Gastrocnemius medialis (tissue), 4 donors: ENCODE measurements around the gene SPCS3. TPM values are rescaled to one million over a fixed set of nuclear protein-coding genes. Genes with fewer than 3 reads are reported as not detected.
"Not testable (repeated sequence)": the region's sequence is repeated elsewhere in the genome, so short reads cannot be mapped to it uniquely, and the experiment has no call there.

Experiments used
- ATAC-seq, 2 donors: fragments of 150-250 bp; one replicate each; pipeline ENCODE4 v1.9.1; 2016
- DNase-seq, 2 donors: peaks; one replicate each; pipeline ENCODE4 v3.0.0-alpha.2; 2019
- H3K27ac ChIP-seq, 4 donors: fragments of 200-600 bp; sonication (generic); 1 replicate in 1 of 4; 2 replicates in 3 of 4; pipeline ENCODE4 v1.5.1; 2016 to 2018; ENCODE audit warnings: mild to moderate bottlenecking in 2 of 4, moderate library complexity in 1 of 4
- H3K27me3 ChIP-seq, 3 donors: fragments of 200-600 bp; sonication (generic) in 2 of 3; 1 replicate in 1 of 3; 2 replicates in 2 of 3; pipeline versions ENCODE4 v1.5.1 to v1.6.0; 2016 to 2019; ENCODE audit warnings: mild to moderate bottlenecking in 1 of 3, moderate library complexity in 1 of 3
- H3K36me3 ChIP-seq, 2 donors: fragments of 200-600 bp; sonication (generic) in 1 of 2; one replicate each; pipeline ENCODE4 v1.5.1; 2017 to 2018
- H3K4me1 ChIP-seq, 2 donors: fragments of 200-600 bp; sonication (generic) in 1 of 2; one replicate each; pipeline ENCODE4 v1.5.1; 2016 to 2017; ENCODE audit warnings: mild to moderate bottlenecking in 2 of 2
- H3K4me3 ChIP-seq, 4 donors: fragments of 200-600 bp; sonication (generic) in 3 of 4; 1 replicate in 1 of 4; 2 replicates in 3 of 4; pipeline ENCODE4 v1.5.1; 2016 to 2019; ENCODE audit warnings: mild to moderate bottlenecking in 2 of 4
- H3K9me3 ChIP-seq, 3 donors: fragments of 200-600 bp; sonication (generic) in 2 of 3; 1 replicate in 1 of 3; 2 replicates in 2 of 3; pipeline ENCODE4 v1.5.1; 2016 to 2019
- CTCF ChIP-seq, 5 experiments: fragments of 450-650 bp in 3 of 5; fragments of 200-600 bp in 2 of 5; sonication (generic) in 2 of 5; IDR thresholded peaks in 4 of 5; conservative IDR thresholded peaks in 1 of 5; 1 replicate in 4 of 5; 2 replicates in 1 of 5; pipeline ENCODE4 v1.5.1; 2016 to 2019; ENCODE audit warnings: antibody characterized with exemption in 5 of 5, mild to moderate bottlenecking in 3 of 5, moderate library complexity in 3 of 5
- POLR2A ChIP-seq, 2 donors: fragments of 450-650 bp; IDR thresholded peaks; one replicate each; pipeline ENCODE4 v1.6.1; 2017; ENCODE audit warnings: antibody characterized with exemption in 2 of 2, mild to moderate bottlenecking in 2 of 2, moderate library complexity in 2 of 2
- in situ Hi-C, 4 donors: fragments of 200-750 bp; cut with MboI; loops; one replicate each; pipeline versions ENCODE4 v1.15.0 to v1.8.0; 2017; ENCODE audit warnings: low sequenced_read_pairs in 4 of 4
- intact Hi-C: fragments of 100-400 bp; cut with DNase I; formaldehyde crosslinking; loops from one replicate; pipeline ENCODE4 v1.15.1; 2023; ENCODE audit warnings: low total_unique reads
- total RNA-seq, 4 donors: library from RNA; depleted of rRNA; stranded (reverse); fragments of >200 nt; gene quantifications; one replicate each; pipeline versions ENCODE4 v1.1.0 to v1.2.3, GENCODE V29; 2016

SPCS3 gene
- total RNA-seq, 4 donors from 2014 or later, result 25.7 to 37.7 (median 34.7) TPM

GRCh38 chr4:176343286-176343685 lies 23.5 kb downstream of the SPCS3 start:
- Histone ChIP-seq H3K36me3 (no peaks in the 10 kb centered on the region), H3K27ac (no peak overlapping the region), H3K27me3 (no peaks in the 10 kb centered on the region), H3K9me3 (no peaks in the 10 kb centered on the region), H3K4me1 (peaks cover 0 to 4% of the 10 kb centered on the region in 2 donors), H3K4me3 (no peak overlapping the region)
- in situ Hi-C loops (loop anchor here in 3 of 4 donors (25.0 kb wide), 3 partner anchors 206 to 406 kb away; no protein-coding TSS in a partner anchor), intact Hi-C loops (loop anchor here (5.0 to 10.0 kb wide), 2 partner anchors 311 to 388 kb away; no protein-coding TSS in a partner anchor)
- TF ChIP-seq POLR2A (IDR thresholded peaks at IDR 0.05) (no peak), CTCF (IDR thresholded peaks at IDR 0.05 in 4 of 5, conservative IDR thresholded peaks at IDR 0.05 in 1 of 5) (no peak)
- DNase-seq, result no peak
- ATAC-seq, result no peak

GRCh38 chr4:176345346-176345745 lies 25.6 kb downstream of the SPCS3 start:
- in situ Hi-C loops (loop anchor here in 3 of 4 donors (25.0 kb wide), 3 partner anchors 208 to 408 kb away; no protein-coding TSS in a partner anchor), intact Hi-C loops (loop anchor here (10.0 kb wide), 1 partner anchor 391 kb away; no protein-coding TSS in a partner anchor)
- not testable (repeated sequence) for H3K4me1 ChIP-seq, H3K27me3 ChIP-seq, DNase-seq, ATAC-seq, H3K27ac ChIP-seq, H3K36me3 ChIP-seq, H3K9me3 ChIP-seq
- H3K4me3 ChIP-seq, result peak overlapping the region in 1 of 4 donors; percentile 19

- H3K36me3 ChIP-seq, H3K27ac ChIP-seq, H3K4me3 ChIP-seq, H3K27me3 ChIP-seq, H3K9me3 ChIP-seq, ATAC-seq, H3K4me1 ChIP-seq, DNase-seq: not testable (repeated sequence)
- intact Hi-C loops, result loop anchor here (10.0 kb wide), 1 partner anchor 392 kb away; no protein-coding TSS in a partner anchor
- in situ Hi-C loops, result loop anchor here in 3 of 4 donors (25.0 kb wide), 3 partner anchors 210 to 410 kb away; no protein-coding TSS in a partner anchor
Observed at GRCh38 chr4:176346836-176347235, 27.1 kb downstream of the SPCS3 start.

- no peak overlapping the region for H3K4me3 ChIP-seq
- TF ChIP-seq CTCF (IDR thresholded peaks at IDR 0.05 in 4 of 5, conservative IDR thresholded peaks at IDR 0.05 in 1 of 5) (no peak), POLR2A (IDR thresholded peaks at IDR 0.05) (no peak)
- ATAC-seq (no peak), DNase-seq (no peak)
- H3K27ac ChIP-seq, result no peak overlapping the region
- in situ Hi-C loops, result no loop called here
- H3K27me3 ChIP-seq, result no peaks in the 10 kb centered on the region
- H3K36me3 ChIP-seq, result no peaks in the 10 kb centered on the region
- H3K4me1 ChIP-seq, result no peaks in the 10 kb centered on the region
- no peaks in the 10 kb centered on the region for H3K9me3 ChIP-seq
- intact Hi-C loops, result no loop called here
Observed at GRCh38 chr4:176350671-176351070, 30.9 kb downstream of the SPCS3 start.

GRCh38 chr4:176354884-176355283 lies 35.1 kb downstream of the SPCS3 start:
- H3K27ac ChIP-seq, result no peak overlapping the region
- in situ Hi-C loops, result no loop called here
- no peak for TF ChIP-seq CTCF (IDR thresholded peaks at IDR 0.05 in 4 of 5, conservative IDR thresholded peaks at IDR 0.05 in 1 of 5)
- TF ChIP-seq POLR2A (IDR thresholded peaks at IDR 0.05), result no peak
- no peaks in the 10 kb centered on the region for H3K27me3 ChIP-seq
- DNase-seq (no peak), ATAC-seq (no peak)
- no peaks in the 10 kb centered on the region for H3K9me3 ChIP-seq
- no peaks in the 10 kb centered on the region for H3K36me3 ChIP-seq
- intact Hi-C loops, result no loop called here
- no peaks in the 10 kb centered on the region for H3K4me1 ChIP-seq
- no peak overlapping the region for H3K4me3 ChIP-seq
